ENCODE data around the gene ARID3A.

Gene ARID3A

DNA sequence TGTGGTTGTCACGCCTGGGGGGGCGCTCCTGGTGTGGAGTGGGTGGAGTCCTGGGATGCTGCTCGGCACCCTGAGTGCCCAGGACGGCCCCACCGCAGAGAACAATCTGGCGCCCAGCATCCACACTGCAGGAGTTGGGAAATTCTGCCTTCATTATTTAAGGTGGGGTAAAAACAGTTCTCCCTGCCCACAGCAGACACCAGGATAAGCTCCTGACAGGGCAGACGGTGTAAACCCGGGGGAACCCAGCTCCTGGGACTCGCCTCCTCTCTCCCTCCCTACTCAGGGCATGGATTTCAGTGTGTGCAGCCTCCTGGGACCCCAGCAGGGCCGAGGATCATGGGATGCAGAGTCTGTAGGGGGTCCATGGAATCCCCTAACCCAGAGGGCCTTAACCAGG, 50.6 kb downstream of the ARID3A start:
- no peak overlapping the region for H3K27ac ChIP-seq (ENCODE audit: low read depth, low read length)
- H3K9ac ChIP-seq (ENCODE audit: low read length) = no peak overlapping the region
- H3K4me3 ChIP-seq (ENCODE audit: low read length) = no peak overlapping the region
- H3K36me3 ChIP-seq (ENCODE audit: control insufficient read depth, insufficient read depth, low read length) = no peaks in the 10 kb centered on the region
- H3K4me1 ChIP-seq (ENCODE audit: control insufficient read depth, insufficient read depth, low read length) = no peaks in the 10 kb centered on the region
- H3K27me3 ChIP-seq (ENCODE audit: control insufficient read depth, insufficient read depth, low read length) = no peaks in the 10 kb centered on the region

- Histone ChIP-seq H3K27ac (ENCODE audit: low read depth, low read length) (no peak overlapping the region), H3K9ac (ENCODE audit: low read length) (no peak overlapping the region), H3K36me3 (ENCODE audit: control insufficient read depth, insufficient read depth, low read length) (no peaks in the 10 kb centered on the region), H3K4me3 (ENCODE audit: low read length) (no peak overlapping the region), H3K4me1 (ENCODE audit: control insufficient read depth, insufficient read depth, low read length) (no peaks in the 10 kb centered on the region), H3K27me3 (ENCODE audit: control insufficient read depth, insufficient read depth, low read length) (no peaks in the 10 kb centered on the region)
These were observed 51.2 kb downstream of the ARID3A start for GRCh38 chr19:977058-977464.

DNA sequence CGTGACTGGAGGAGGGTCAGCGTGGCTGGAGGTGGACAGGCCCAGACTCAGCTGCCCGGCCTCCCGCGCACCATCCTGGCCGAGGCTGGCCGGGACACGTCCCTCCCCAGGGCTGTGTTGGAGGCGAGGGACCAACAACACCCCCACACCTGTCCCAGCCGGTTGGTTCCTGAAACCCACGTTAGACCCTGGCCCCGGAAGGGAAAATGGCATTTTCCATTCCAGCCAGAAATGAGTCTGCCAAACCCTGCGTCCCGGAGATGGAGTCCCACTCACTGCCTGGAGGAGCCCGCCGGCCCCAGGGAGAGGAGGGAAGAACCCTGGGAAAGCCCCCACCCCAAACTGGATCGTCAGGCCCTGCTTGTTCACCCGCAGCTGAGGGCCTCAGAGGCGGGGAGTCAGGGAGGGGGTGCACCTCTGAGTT, 53.5 kb downstream of the ARID3A start:
- H3K9ac ChIP-seq (ENCODE audit: low read length) = no peak overlapping the region
- H3K27ac ChIP-seq (ENCODE audit: low read depth, low read length) = no peak overlapping the region

DNA sequence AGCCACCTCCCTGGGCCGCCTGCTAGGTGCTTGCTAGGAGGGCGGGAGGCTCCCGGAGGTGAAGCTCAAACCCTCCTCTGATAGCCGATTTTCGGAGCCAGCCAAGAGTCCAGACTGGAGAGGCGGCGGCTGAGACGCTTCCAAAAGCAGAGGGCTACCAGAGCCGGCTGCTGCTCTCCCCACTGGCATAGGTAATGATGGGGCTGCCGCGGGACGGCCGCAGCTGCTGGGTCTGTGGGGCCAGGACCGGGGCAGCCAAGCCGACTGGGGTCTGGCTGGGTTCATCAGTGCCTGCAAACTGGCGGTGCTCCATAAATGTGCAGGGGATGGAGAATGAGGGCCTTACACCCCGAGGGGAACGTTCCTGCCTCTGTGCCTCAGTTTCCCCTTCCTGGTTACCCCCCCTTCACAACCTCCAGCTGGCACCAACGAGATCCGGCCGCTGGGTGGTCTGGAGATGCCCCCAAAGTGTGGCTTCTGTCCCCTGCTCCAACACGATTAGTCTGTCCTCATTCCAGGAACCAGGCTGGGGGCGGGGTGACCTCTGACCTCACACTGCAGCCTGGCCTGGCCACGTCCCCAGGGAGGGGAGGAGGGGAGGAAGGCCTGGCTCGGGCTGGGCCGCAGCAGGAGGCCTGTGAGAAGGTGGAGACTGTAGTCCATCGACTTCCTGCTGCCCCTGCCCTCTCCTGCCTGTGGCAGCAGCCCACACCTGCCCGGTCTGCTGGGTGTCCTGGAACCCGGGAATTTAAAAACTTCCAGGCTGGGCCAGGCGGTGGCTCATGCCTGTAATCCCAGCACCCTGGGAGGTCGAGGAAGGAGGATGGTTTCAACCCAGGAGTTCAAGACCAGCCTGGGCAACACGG, 54.5 kb downstream of the ARID3A start:
- Histone ChIP-seq H3K27me3 (ENCODE audit: control insufficient read depth, insufficient read depth, low read length) (no peaks in the 10 kb centered on the region), H3K36me3 (ENCODE audit: control insufficient read depth, insufficient read depth, low read length) (no peaks in the 10 kb centered on the region), H3K27ac (ENCODE audit: low read depth, low read length) (no peak overlapping the region), H3K4me3 (ENCODE audit: low read length) (no peak overlapping the region), H3K4me1 (ENCODE audit: control insufficient read depth, insufficient read depth, low read length) (peaks cover 3% of the 10 kb centered on the region), H3K9ac (ENCODE audit: low read length) (no peak overlapping the region)

More for the DNA sequence above, 53.5 kb downstream of the ARID3A start:
- H3K4me3 ChIP-seq (ENCODE audit: low read length) = no peak overlapping the region
- H3K27me3 ChIP-seq (ENCODE audit: control insufficient read depth, insufficient read depth, low read length) = no peaks in the 10 kb centered on the region
- no peaks in the 10 kb centered on the region for H3K4me1 ChIP-seq (ENCODE audit: control insufficient read depth, insufficient read depth, low read length)
- H3K36me3 ChIP-seq (ENCODE audit: control insufficient read depth, insufficient read depth, low read length) = no peaks in the 10 kb centered on the region

GRCh38 chr19:982567-983170, 56.8 kb downstream of the ARID3A start:
- Histone ChIP-seq H3K27me3 (ENCODE audit: control insufficient read depth, insufficient read depth, low read length) (no peaks in the 10 kb centered on the region), H3K9ac (ENCODE audit: low read length) (no peak overlapping the region), H3K4me3 (ENCODE audit: low read length) (peak overlapping the region; percentile 46), H3K27ac (ENCODE audit: low read depth, low read length) (no peak overlapping the region), H3K36me3 (ENCODE audit: control insufficient read depth, insufficient read depth, low read length) (no peaks in the 10 kb centered on the region), H3K4me1 (ENCODE audit: control insufficient read depth, insufficient read depth, low read length) (peaks cover 3% of the 10 kb centered on the region)

- peak within 1 kb of the TSS; percentile 98 for H3K4me3 ChIP-seq (ENCODE audit: low read length)
- peak within 1 kb of the TSS; percentile 86 for H3K9ac ChIP-seq (ENCODE audit: low read length)
- peaks cover 3% of the 10 kb centered on the region for H3K4me1 ChIP-seq (ENCODE audit: control insufficient read depth, insufficient read depth, low read length)
- H3K27ac ChIP-seq (ENCODE audit: low read depth, low read length) = peak within 1 kb of the TSS; percentile 89
- H3K27me3 ChIP-seq (ENCODE audit: control insufficient read depth, insufficient read depth, low read length) = no peaks in the 10 kb centered on the region
- no peaks in the 10 kb centered on the region for H3K36me3 ChIP-seq (ENCODE audit: control insufficient read depth, insufficient read depth, low read length)
These were observed 58.5 kb downstream of the ARID3A start, which contains the start of gene WDR18 for GRCh38 chr19:984165-984967. TSS of gene WDR18 (plus strand) at chr19:984345. CDS start at chr19:984354, 9 bp downstream.

DNA sequence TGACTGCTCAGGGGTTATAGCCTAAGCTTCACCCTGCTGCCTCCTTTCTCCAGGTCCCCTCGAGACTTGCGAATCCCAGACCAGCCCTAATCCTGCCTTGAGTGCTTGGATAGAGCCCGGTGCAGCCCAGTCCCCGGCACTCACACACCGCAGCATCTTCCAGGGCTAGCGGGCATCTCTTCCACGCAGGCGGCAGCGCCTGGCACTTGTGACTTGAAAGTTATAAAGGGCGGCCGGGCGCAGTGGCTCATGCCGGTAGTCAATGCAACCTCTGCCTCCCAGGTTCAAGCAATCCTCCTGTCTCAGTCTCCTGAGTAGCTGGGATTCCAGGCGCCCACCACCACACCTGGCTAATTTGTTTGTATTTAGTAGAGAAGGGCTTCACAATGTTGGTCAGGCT, 60.2 kb downstream of the ARID3A start:
- Histone ChIP-seq H3K4me3 (ENCODE audit: low read length) (no peak overlapping the region), H3K36me3 (ENCODE audit: control insufficient read depth, insufficient read depth, low read length) (peaks cover 3% of the 10 kb centered on the region), H3K27me3 (ENCODE audit: control insufficient read depth, insufficient read depth, low read length) (no peaks in the 10 kb centered on the region), H3K27ac (ENCODE audit: low read depth, low read length) (no peak overlapping the region), H3K4me1 (ENCODE audit: control insufficient read depth, insufficient read depth, low read length) (peaks cover 3% of the 10 kb centered on the region), H3K9ac (ENCODE audit: low read length) (no peak overlapping the region)

DNA sequence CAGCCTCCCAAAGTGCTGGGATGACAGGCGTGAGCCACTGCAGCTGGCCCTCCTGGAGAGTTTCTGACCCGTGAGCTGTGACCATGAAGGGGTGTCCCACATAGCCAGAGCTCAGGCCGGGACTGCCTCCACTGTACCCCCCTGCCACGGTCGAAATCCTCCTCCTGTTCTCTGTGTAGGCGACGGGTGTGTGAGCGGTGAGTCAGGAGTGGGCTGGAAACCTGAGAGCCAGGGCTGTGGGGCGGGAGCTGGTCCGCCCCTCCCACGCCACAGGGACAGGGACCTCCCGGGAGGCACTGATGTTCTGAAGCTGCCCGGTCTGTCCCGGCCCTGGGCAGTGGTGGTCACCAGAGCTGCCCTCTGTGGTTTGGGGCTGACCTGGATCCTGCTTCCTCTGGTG, 62.2 kb downstream of the ARID3A start:
- H3K4me1 ChIP-seq (ENCODE audit: control insufficient read depth, insufficient read depth, low read length) = peaks cover 3% of the 10 kb centered on the region
- H3K36me3 ChIP-seq (ENCODE audit: control insufficient read depth, insufficient read depth, low read length) = peaks cover 3% of the 10 kb centered on the region
- no peak overlapping the region for H3K27ac ChIP-seq (ENCODE audit: low read depth, low read length)
- H3K27me3 ChIP-seq (ENCODE audit: control insufficient read depth, insufficient read depth, low read length) = no peaks in the 10 kb centered on the region
- no peak overlapping the region for H3K4me3 ChIP-seq (ENCODE audit: low read length)
- no peak overlapping the region for H3K9ac ChIP-seq (ENCODE audit: low read length)

GRCh38 chr19:988510-988909, 62.7 kb downstream of the ARID3A start:
- peaks cover 3% of the 10 kb centered on the region for H3K4me1 ChIP-seq (ENCODE audit: control insufficient read depth, insufficient read depth, low read length)
- no peak overlapping the region for H3K9ac ChIP-seq (ENCODE audit: low read length)
- no peaks in the 10 kb centered on the region for H3K27me3 ChIP-seq (ENCODE audit: control insufficient read depth, insufficient read depth, low read length)
- no peak overlapping the region for H3K27ac ChIP-seq (ENCODE audit: low read depth, low read length)
- H3K4me3 ChIP-seq (ENCODE audit: low read length) = no peak overlapping the region
- peaks cover 3% of the 10 kb centered on the region for H3K36me3 ChIP-seq (ENCODE audit: control insufficient read depth, insufficient read depth, low read length)

- Histone ChIP-seq H3K9ac (ENCODE audit: low read length) (no peak overlapping the region), H3K27me3 (ENCODE audit: control insufficient read depth, insufficient read depth, low read length) (no peaks in the 10 kb centered on the region), H3K4me1 (ENCODE audit: control insufficient read depth, insufficient read depth, low read length) (peaks cover 3% of the 10 kb centered on the region), H3K36me3 (ENCODE audit: control insufficient read depth, insufficient read depth, low read length) (peaks cover 3% of the 10 kb centered on the region), H3K27ac (ENCODE audit: low read depth, low read length) (no peak overlapping the region), H3K4me3 (ENCODE audit: low read length) (no peak overlapping the region)
These were observed 63.7 kb downstream of the ARID3A start for GRCh38 chr19:989381-990081.

DNA sequence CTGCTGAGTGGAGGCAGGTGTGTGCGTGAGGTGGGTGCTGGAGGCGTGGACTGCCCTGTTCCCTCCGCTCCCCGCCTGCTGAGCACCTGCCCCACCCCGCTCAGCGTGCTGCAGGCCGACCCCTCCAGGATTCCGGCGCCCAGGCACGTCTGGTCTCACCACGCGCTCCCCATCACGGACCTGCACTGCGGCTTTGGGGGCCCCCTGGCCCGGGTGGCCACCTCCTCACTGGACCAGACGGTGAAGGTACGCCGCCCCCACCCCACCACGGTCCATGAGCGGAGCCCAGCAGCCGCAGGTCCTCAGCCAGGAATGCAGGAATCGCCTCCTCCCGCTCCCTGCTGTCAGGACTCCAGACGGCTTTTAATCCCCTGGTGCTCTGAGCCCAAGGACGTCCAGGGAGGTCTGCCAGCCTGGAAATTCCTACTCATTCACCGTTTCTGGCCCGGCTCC, 64.3 kb downstream of the ARID3A start:
- Histone ChIP-seq H3K9ac (ENCODE audit: low read length) (no peak overlapping the region), H3K27me3 (ENCODE audit: control insufficient read depth, insufficient read depth, low read length) (no peaks in the 10 kb centered on the region), H3K27ac (ENCODE audit: low read depth, low read length) (no peak overlapping the region), H3K4me3 (ENCODE audit: low read length) (no peak overlapping the region), H3K36me3 (ENCODE audit: control insufficient read depth, insufficient read depth, low read length) (peaks cover 3% of the 10 kb centered on the region), H3K4me1 (ENCODE audit: control insufficient read depth, insufficient read depth, low read length) (no peaks in the 10 kb centered on the region)

DNA sequence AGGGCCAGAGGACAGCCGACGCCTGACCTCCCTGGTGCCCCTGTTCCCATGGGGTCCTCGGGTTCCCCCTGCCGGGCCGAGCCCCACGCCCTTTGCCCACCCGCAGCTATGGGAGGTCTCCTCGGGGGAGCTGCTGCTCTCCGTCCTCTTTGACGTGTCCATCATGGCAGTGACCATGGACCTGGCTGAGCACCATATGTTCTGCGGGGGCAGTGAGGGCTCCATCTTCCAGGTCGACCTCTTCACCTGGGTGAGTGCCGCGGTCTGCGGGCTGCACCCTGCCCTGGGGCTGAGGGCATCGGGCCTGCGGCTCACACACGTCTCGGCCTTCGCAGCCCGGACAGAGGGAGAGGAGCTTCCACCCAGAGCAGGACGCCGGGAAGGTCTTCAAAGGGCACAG, 64.9 kb downstream of the ARID3A start:
- H3K27ac ChIP-seq (ENCODE audit: low read depth, low read length) = no peak overlapping the region

More for the DNA sequence above, 64.9 kb downstream of the ARID3A start:
- Histone ChIP-seq H3K4me1 (ENCODE audit: control insufficient read depth, insufficient read depth, low read length) (no peaks in the 10 kb centered on the region), H3K4me3 (ENCODE audit: low read length) (no peak overlapping the region), H3K36me3 (ENCODE audit: control insufficient read depth, insufficient read depth, low read length) (peaks cover 3% of the 10 kb centered on the region), H3K9ac (ENCODE audit: low read length) (no peak overlapping the region), H3K27me3 (ENCODE audit: control insufficient read depth, insufficient read depth, low read length) (peaks cover 4% of the 10 kb centered on the region)

Measured in rectal smooth muscle tissue (tissue), 1 donor.